ENCODE data around the gene ADIPOQ.

ADIPOQ gene

GRCh38 chr3:186896875-186897274 lies 54.4 kb downstream of the ADIPOQ start:
- Histone ChIP-seq H3K4me3 (ENCODE audit: low read length) (no peak overlapping the region), H2AFZ (ENCODE audit: low read length) (no peak overlapping the region), H3K9ac (ENCODE audit: low read length) (no peak overlapping the region), H3K4me1 (ENCODE audit: low read length) (peaks cover 6% of the 10 kb centered on the region; the same call in 1 of the 2 replicates), H3K9me3 (replicated peaks; ENCODE audit: insufficient read depth, low read length) (no peaks in the 10 kb centered on the region), H3K36me3 (replicated peaks; ENCODE audit: insufficient read depth, low read length) (no peaks in the 10 kb centered on the region), H3K9me2 (replicated peaks; ENCODE audit: insufficient read depth, low read length) (no peaks in the 10 kb centered on the region), H3K27me3 (replicated peaks; ENCODE audit: insufficient read depth, low read length) (no peaks in the 10 kb centered on the region), H3K79me2 (ENCODE audit: low read length) (no peaks in the 10 kb centered on the region), H4K20me1 (ENCODE audit: insufficient read depth, low read length) (no peaks in the 10 kb centered on the region), H3F3A (ENCODE audit: insufficient read depth, low read length) (no peaks in the 10 kb centered on the region), H3K27ac (ENCODE audit: low read length) (no peak overlapping the region), H3K4me2 (ENCODE audit: low read depth, low read length) (no peak overlapping the region)
- no peak for DNase-seq
- TF ChIP-seq EZH2phosphoT487 (IDR thresholded peaks at IDR 0.05; ENCODE audit: low read length) (no peak), EZH2 (optimal IDR thresholded peaks at IDR 0.05; ENCODE audit: low read depth, low read length) (no peak)
- TF ChIP-seq, protein P1, sequence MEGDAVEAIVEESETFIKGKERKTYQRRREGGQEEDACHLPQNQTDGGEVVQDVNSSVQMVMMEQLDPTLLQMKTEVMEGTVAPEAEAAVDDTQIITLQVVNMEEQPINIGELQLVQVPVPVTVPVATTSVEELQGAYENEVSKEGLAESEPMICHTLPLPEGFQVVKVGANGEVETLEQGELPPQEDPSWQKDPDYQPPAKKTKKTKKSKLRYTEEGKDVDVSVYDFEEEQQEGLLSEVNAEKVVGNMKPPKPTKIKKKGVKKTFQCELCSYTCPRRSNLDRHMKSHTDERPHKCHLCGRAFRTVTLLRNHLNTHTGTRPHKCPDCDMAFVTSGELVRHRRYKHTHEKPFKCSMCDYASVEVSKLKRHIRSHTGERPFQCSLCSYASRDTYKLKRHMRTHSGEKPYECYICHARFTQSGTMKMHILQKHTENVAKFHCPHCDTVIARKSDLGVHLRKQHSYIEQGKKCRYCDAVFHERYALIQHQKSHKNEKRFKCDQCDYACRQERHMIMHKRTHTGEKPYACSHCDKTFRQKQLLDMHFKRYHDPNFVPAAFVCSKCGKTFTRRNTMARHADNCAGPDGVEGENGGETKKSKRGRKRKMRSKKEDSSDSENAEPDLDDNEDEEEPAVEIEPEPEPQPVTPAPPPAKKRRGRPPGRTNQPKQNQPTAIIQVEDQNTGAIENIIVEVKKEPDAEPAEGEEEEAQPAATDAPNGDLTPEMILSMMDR (IDR thresholded peaks at IDR 0.05; ENCODE audit: low read length): no peak

GRCh38 chr3:186901135-186901734 lies 58.7 kb downstream of the ADIPOQ start:
- no peaks in the 10 kb centered on the region for H3K27me3 ChIP-seq (replicated peaks; ENCODE audit: insufficient read depth, low read length)
- no peak overlapping the region for H3K4me2 ChIP-seq (ENCODE audit: low read depth, low read length)
- H3K36me3 ChIP-seq (replicated peaks; ENCODE audit: insufficient read depth, low read length): no peaks in the 10 kb centered on the region
- H3F3A ChIP-seq (ENCODE audit: insufficient read depth, low read length): no peaks in the 10 kb centered on the region
- no peaks in the 10 kb centered on the region for H3K79me2 ChIP-seq (ENCODE audit: low read length)
- no peak overlapping the region for H2AFZ ChIP-seq (ENCODE audit: low read length)
- no peaks in the 10 kb centered on the region for H4K20me1 ChIP-seq (ENCODE audit: insufficient read depth, low read length)
- no peak overlapping the region for H3K27ac ChIP-seq (ENCODE audit: low read length)
- no peaks in the 10 kb centered on the region for H3K9me3 ChIP-seq (replicated peaks; ENCODE audit: insufficient read depth, low read length)
- TF ChIP-seq, protein P1 (IDR thresholded peaks at IDR 0.05; ENCODE audit: low read length): no peak
- TF ChIP-seq EZH2phosphoT487 (IDR thresholded peaks at IDR 0.05; ENCODE audit: low read length): no peak
- no peak for TF ChIP-seq EZH2 (optimal IDR thresholded peaks at IDR 0.05; ENCODE audit: low read depth, low read length)
- peaks cover 6% of the 10 kb centered on the region; the same call in 1 of the 2 replicates for H3K4me1 ChIP-seq (ENCODE audit: low read length)
- H3K4me3 ChIP-seq (ENCODE audit: low read length): no peak overlapping the region
- no peak for DNase-seq
- H3K9me2 ChIP-seq (replicated peaks; ENCODE audit: insufficient read depth, low read length): no peaks in the 10 kb centered on the region
- no peak overlapping the region for H3K9ac ChIP-seq (ENCODE audit: low read length)

DNA sequence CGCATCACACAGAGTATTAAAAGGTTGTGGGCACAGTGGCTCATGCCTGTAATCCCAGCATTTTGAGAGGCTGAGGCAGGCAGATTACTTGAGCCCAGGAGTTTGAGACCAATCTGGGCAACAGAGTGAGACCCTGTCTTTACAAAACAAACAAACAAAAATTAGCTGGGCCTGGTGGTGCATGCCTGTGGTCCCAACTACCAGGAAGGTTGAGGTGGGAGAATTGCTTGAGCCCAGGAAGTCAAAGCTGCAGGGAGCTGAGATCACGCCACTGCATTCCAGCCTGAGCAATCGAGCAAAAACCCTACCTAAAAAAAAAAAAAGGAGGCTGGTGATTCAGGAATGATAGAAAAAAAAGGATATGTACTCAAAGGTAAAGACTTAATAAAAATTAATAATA lies 59.6 kb downstream of the ADIPOQ start:
- Histone ChIP-seq H3K36me3 (replicated peaks; ENCODE audit: insufficient read depth, low read length) (no peaks in the 10 kb centered on the region), H3F3A (ENCODE audit: insufficient read depth, low read length) (no peaks in the 10 kb centered on the region), H3K27ac (ENCODE audit: low read length) (no peak overlapping the region), H3K9me2 (replicated peaks; ENCODE audit: insufficient read depth, low read length) (no peaks in the 10 kb centered on the region), H3K4me2 (ENCODE audit: low read depth, low read length) (no peak overlapping the region), H3K27me3 (replicated peaks; ENCODE audit: insufficient read depth, low read length) (no peaks in the 10 kb centered on the region), H3K9me3 (replicated peaks; ENCODE audit: insufficient read depth, low read length) (no peaks in the 10 kb centered on the region), H3K9ac (ENCODE audit: low read length) (no peak overlapping the region), H4K20me1 (ENCODE audit: insufficient read depth, low read length) (no peaks in the 10 kb centered on the region), H3K4me1 (ENCODE audit: low read length) (peaks cover 6% of the 10 kb centered on the region; the same call in 1 of the 2 replicates), H3K4me3 (ENCODE audit: low read length) (no peak overlapping the region), H3K79me2 (ENCODE audit: low read length) (no peaks in the 10 kb centered on the region), H2AFZ (ENCODE audit: low read length) (no peak overlapping the region)
- TF ChIP-seq EZH2phosphoT487 (IDR thresholded peaks at IDR 0.05; ENCODE audit: low read length) (no peak), EZH2 (optimal IDR thresholded peaks at IDR 0.05; ENCODE audit: low read depth, low read length) (no peak)
- TF ChIP-seq, protein P1 (IDR thresholded peaks at IDR 0.05; ENCODE audit: low read length): no peak
- no peak for DNase-seq
